Measurements from ENCODE around the gene SNF8.

Gene SNF8

GRCh38 chr17:48928876-48929811 is 15.5 kb downstream of the SNF8 start:
- no peak for DNase-seq

GRCh38 chr17:48927978-48928745 is 16.5 kb downstream of the SNF8 start:
- DNase-seq = no peak

GRCh38 chr17:48925991-48926342 is 18.7 kb downstream of the SNF8 start:
- no peak for DNase-seq

GRCh38 chr17:48925251-48925990 is 19.2 kb downstream of the SNF8 start:
- DNase-seq = no peak

GRCh38 chr17:48915459-48916282 is 29.0 kb downstream of the SNF8 start:
- DNase-seq = no peak

- DNase-seq = no peak
These were observed 32.2 kb downstream of the SNF8 start for GRCh38 chr17:48912476-48912875.

GRCh38 chr17:48910370-48910769 is 34.3 kb downstream of the SNF8 start:
- DNase-seq = no peak

- DNase-seq = no peak
These were observed 34.9 kb downstream of the SNF8 start for GRCh38 chr17:48909783-48910182.

GRCh38 chr17:48908853-48909394 is 35.7 kb downstream of the SNF8 start:
- no peak for DNase-seq

- peak; percentile 66 for DNase-seq
These were observed 36.4 kb downstream of the SNF8 start, which contains the start of gene UBE2Z for GRCh38 chr17:48908047-48908843. TSS of gene UBE2Z (plus strand) at chr17:48908407. CDS start at chr17:48908504, 97 bp downstream.

- DNase-seq = no peak
These were observed 37.0 kb downstream of the SNF8 start for GRCh38 chr17:48907713-48908046.

GRCh38 chr17:48905987-48906515 is 38.6 kb downstream of the SNF8 start:
- no peak for DNase-seq

GRCh38 chr17:48904428-48904827 is 40.2 kb downstream of the SNF8 start:
- DNase-seq = no peak

- no peak for DNase-seq
These were observed 41.2 kb downstream of the SNF8 start for GRCh38 chr17:48903401-48903800.

GRCh38 chr17:48901241-48901640 is 43.4 kb downstream of the SNF8 start:
- no peak for DNase-seq

GRCh38 chr17:48894886-48895285 is 49.8 kb downstream of the SNF8 start:
- DNase-seq = no peak

- DNase-seq = no peak
These were observed 50.8 kb downstream of the SNF8 start for GRCh38 chr17:48893646-48894508.

- DNase-seq = no peak
These were observed 51.5 kb downstream of the SNF8 start for GRCh38 chr17:48892940-48893645.

GRCh38 chr17:48890086-48890485 is 54.6 kb downstream of the SNF8 start:
- no peak for DNase-seq

Data from NCI-H187 treated with DMSO at 0.1 percent for 48 hours (cell line).